ENCODE data around the gene TUBB1. TPM values are rescaled to one million over a fixed set of nuclear protein-coding genes. Genes with fewer than 3 reads are reported as not detected.

TUBB1 gene
- total RNA-seq, 1 experiment from 2014 or later: 0.35 TPM

DNA sequence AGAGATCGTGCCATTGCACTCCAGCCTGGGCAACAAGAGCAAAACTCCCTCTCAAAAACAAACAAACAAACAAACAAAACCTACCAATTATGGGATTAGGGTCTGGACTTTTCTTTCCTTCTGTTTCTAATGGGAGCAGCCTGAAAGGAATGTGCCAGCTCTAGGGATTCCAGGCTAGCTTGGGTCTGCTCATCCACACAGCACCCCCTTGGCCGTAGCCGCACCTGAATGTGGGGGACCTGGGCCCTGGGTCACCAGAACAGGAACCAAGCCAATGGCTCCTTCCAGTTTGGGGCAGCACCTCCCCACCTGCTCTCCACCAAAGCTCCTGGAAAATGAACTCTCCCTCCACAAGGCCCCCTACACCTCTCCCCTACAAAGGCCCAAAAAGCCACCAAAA is 18.9 kb upstream of the TUBB1 start:
- Histone ChIP-seq H3K36me3 (ENCODE audit: low read depth) (peaks cover 24% of the 10 kb centered on the region), H3K9me3 (ENCODE audit: insufficient read depth, low read depth) (no peaks in the 10 kb centered on the region), H3K4me1 (replicated peaks; ENCODE audit: insufficient read depth) (0 out of 2 replicates have a peak, but pooled peaks cover under 1% of the 10 kb centered on the region), H3K9me2 (ENCODE audit: insufficient read depth) (no peaks in the 10 kb centered on the region), H3K27me3 (ENCODE audit: insufficient read depth, low read depth) (no peaks in the 10 kb centered on the region), H3K4me3 (no peak overlapping the region), H2AFZ (no peak overlapping the region), H3K4me2 (no peak overlapping the region), H4K20me1 (ENCODE audit: insufficient read depth) (peaks cover 10% of the 10 kb centered on the region), H3F3A (ENCODE audit: insufficient read depth, low read depth) (peaks cover 25% of the 10 kb centered on the region), H3K27ac (no peak overlapping the region), H3K79me2 (ENCODE audit: low read depth) (peaks cover 4% of the 10 kb centered on the region; the same call in 1 of the 2 replicates)
- no TSS peak for BruUV-seq (replicated peaks)
- no peak for DNase-seq
- CTCF ChIA-PET: no interaction called here
- intact Hi-C loops (cut with micrococcal nuclease; ENCODE audit: unreplicated experiment): no loop called here
- TF ChIP-seq EZH2 (IDR thresholded peaks at IDR 0.05; ENCODE audit: low read depth): no peak
- TF ChIP-seq, protein P1, sequence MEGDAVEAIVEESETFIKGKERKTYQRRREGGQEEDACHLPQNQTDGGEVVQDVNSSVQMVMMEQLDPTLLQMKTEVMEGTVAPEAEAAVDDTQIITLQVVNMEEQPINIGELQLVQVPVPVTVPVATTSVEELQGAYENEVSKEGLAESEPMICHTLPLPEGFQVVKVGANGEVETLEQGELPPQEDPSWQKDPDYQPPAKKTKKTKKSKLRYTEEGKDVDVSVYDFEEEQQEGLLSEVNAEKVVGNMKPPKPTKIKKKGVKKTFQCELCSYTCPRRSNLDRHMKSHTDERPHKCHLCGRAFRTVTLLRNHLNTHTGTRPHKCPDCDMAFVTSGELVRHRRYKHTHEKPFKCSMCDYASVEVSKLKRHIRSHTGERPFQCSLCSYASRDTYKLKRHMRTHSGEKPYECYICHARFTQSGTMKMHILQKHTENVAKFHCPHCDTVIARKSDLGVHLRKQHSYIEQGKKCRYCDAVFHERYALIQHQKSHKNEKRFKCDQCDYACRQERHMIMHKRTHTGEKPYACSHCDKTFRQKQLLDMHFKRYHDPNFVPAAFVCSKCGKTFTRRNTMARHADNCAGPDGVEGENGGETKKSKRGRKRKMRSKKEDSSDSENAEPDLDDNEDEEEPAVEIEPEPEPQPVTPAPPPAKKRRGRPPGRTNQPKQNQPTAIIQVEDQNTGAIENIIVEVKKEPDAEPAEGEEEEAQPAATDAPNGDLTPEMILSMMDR (conservative IDR thresholded peaks at IDR 0.05): no peak
- POLR2A ChIA-PET (ENCODE audit: unreplicated experiment): no interaction called here

DNA sequence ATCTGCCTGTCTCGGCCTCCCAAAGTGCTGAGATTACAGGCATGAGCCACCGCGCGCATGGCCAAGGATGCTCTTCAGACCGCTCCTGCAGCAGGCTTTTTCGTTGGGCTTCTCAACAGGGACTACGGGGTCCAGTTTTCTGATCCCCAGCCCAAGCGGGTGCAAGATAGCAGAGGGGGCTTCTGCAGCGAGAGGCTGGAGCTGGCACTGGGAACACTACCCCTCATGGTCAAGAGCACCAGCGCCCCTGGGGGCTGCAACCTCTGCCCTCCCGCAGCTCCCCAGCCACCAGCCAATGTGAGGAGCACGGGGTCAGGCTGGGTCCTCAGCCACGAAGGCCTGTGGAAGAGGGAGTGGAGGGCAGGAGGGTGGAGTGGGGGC is 18.2 kb upstream of the TUBB1 start:
- H3K9me3 ChIP-seq (ENCODE audit: insufficient read depth, low read depth): no peaks in the 10 kb centered on the region
- ChIA-PET CTCF (no interaction called here), POLR2A (ENCODE audit: unreplicated experiment) (no interaction called here)
- no peak for DNase-seq
- no TSS peak for BruUV-seq (replicated peaks)
- intact Hi-C loops (cut with micrococcal nuclease; ENCODE audit: unreplicated experiment): no loop called here
- H3K36me3 ChIP-seq (ENCODE audit: low read depth): peaks cover 16% of the 10 kb centered on the region
- H3K27me3 ChIP-seq (ENCODE audit: insufficient read depth, low read depth): no peaks in the 10 kb centered on the region
- H3K27ac ChIP-seq: no peak overlapping the region
- peaks cover 18% of the 10 kb centered on the region for H3F3A ChIP-seq (ENCODE audit: insufficient read depth, low read depth)
- no peak overlapping the region for H3K4me2 ChIP-seq
- no peak overlapping the region for H3K4me3 ChIP-seq
- H4K20me1 ChIP-seq (ENCODE audit: insufficient read depth): peaks cover 10% of the 10 kb centered on the region; the same call in 1 of the 2 replicates
- no peaks in the 10 kb centered on the region for H3K9me2 ChIP-seq (ENCODE audit: insufficient read depth)
- peaks cover 8% of the 10 kb centered on the region for H3K4me1 ChIP-seq (replicated peaks; ENCODE audit: insufficient read depth)
- TF ChIP-seq, protein P1 (conservative IDR thresholded peaks at IDR 0.05): no peak
- no peak for TF ChIP-seq EZH2 (IDR thresholded peaks at IDR 0.05; ENCODE audit: low read depth)
- H3K79me2 ChIP-seq (ENCODE audit: low read depth): peaks cover 11% of the 10 kb centered on the region
- no peak overlapping the region for H2AFZ ChIP-seq

DNA sequence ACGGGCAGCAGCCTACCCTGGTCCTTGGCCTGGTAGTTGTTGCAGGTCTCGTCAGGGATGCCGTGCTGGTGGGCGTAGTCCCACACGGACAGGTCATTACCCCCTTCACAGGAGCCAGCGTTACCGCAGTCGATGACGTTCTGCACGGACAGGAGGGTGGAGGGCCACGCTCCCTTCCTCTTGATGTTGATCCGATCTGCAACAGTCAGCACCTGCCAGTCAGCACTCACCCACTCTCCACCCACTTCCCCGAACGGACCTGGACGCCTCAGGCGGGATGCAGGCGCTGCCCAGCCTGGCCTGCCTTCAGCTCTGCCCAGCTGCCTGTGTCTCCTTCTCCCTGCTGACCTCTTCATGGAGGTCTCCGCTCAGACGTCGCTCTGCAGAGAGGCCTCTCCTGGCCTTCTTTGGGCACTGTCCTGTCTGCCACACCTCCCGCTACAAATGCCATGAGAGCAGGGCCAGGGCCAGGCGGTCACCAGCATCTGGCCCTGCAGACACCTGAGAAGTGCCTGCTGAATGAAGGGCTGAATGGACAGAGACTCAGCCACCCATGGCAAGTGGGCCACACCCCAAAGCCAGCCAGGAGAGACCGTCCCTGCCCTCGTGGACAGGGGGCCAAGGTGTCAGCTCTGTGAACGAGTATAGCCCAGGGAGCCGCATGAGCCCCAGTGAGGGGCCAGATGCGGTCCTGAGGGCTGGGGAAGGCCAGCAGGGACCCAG is 17.6 kb upstream of the TUBB1 start:
- Histone ChIP-seq H3K79me2 (ENCODE audit: low read depth) (peaks cover 17% of the 10 kb centered on the region), H3K27ac (no peak overlapping the region), H3K27me3 (ENCODE audit: insufficient read depth, low read depth) (no peaks in the 10 kb centered on the region), H2AFZ (no peak overlapping the region), H3K9me2 (ENCODE audit: insufficient read depth) (no peaks in the 10 kb centered on the region), H3K4me2 (no peak overlapping the region), H3K9me3 (ENCODE audit: insufficient read depth, low read depth) (no peaks in the 10 kb centered on the region), H4K20me1 (ENCODE audit: insufficient read depth) (peaks cover 6% of the 10 kb centered on the region; the same call in 1 of the 2 replicates), H3K4me3 (no peak overlapping the region), H3K36me3 (ENCODE audit: low read depth) (peaks cover 11% of the 10 kb centered on the region), H3F3A (ENCODE audit: insufficient read depth, low read depth) (peaks cover 14% of the 10 kb centered on the region), H3K4me1 (replicated peaks; ENCODE audit: insufficient read depth) (peaks cover 13% of the 10 kb centered on the region)
- POLR2A ChIA-PET (ENCODE audit: unreplicated experiment): no interaction called here
- BruUV-seq (replicated peaks): no TSS peak
- no peak for DNase-seq
- CTCF ChIA-PET: no interaction called here
- TF ChIP-seq EZH2 (IDR thresholded peaks at IDR 0.05; ENCODE audit: low read depth): no peak
- TF ChIP-seq, protein P1 (conservative IDR thresholded peaks at IDR 0.05): no peak
- intact Hi-C loops (cut with micrococcal nuclease; ENCODE audit: unreplicated experiment): no loop called here
